Endothelial cell (in vitro differentiated cells): ENCODE results near the gene ARHGEF5. TPM values are rescaled to one million over a fixed set of nuclear protein-coding genes. Genes with fewer than 3 reads are reported as not detected.
"Not testable (repeated sequence)": the region's sequence is repeated elsewhere in the genome, so short reads cannot be mapped to it uniquely, and the experiment has no call there.

Source experiments
- DNase-seq: peaks from one replicate; pipeline ENCODE4 v3.0.0; 2021; ENCODE audit warnings: low spot score
- H3K27ac Mint-ChIP-seq: one replicate; pipeline ENCODE4 v1.8.0; 2021; ENCODE audit warnings: mixed read lengths, inconsistent platforms; ENCODE audit not compliant: unreplicated experiment
- H3K27me3 Mint-ChIP-seq: one replicate; pipeline ENCODE4 v1.8.0; 2021; ENCODE audit warnings: mild to moderate bottlenecking, moderate library complexity, mixed read lengths, inconsistent platforms; ENCODE audit not compliant: unreplicated experiment
- H3K36me3 Mint-ChIP-seq: one replicate; pipeline ENCODE4 v1.8.0; 2021; ENCODE audit warnings: mild to moderate bottlenecking, low read depth, mixed read lengths, inconsistent platforms; ENCODE audit not compliant: unreplicated experiment
- H3K4me1 Mint-ChIP-seq: one replicate; pipeline ENCODE4 v1.8.0; 2021; ENCODE audit warnings: mild to moderate bottlenecking, mixed read lengths, inconsistent platforms; ENCODE audit not compliant: unreplicated experiment
- H3K4me3 Mint-ChIP-seq: one replicate; pipeline ENCODE4 v1.8.0; 2021; ENCODE audit warnings: mild to moderate bottlenecking, mixed read lengths, inconsistent platforms; ENCODE audit not compliant: unreplicated experiment
- H3K9me3 Mint-ChIP-seq: one replicate; pipeline ENCODE4 v1.8.0; 2021; ENCODE audit warnings: mixed read lengths, inconsistent platforms; ENCODE audit not compliant: unreplicated experiment
- CTCF ChIP-seq: fragments of 200-600 bp; sonication (generic); IDR thresholded peaks from one replicate; pipeline ENCODE4 v1.5.0; 2021; ENCODE audit warnings: antibody characterized with exemption; ENCODE audit not compliant: unreplicated experiment
- total RNA-seq: library from RNA; stranded (reverse); fragmentation: NEBNext Ultra II Directional; extraction: Animal tissue kit (Norgen Biotek cat#: 25700); gene quantifications from one replicate; pipeline ENCODE4 v1.2.1, GENCODE V29; 2021; ENCODE audit not compliant: unreplicated experiment

Gene ARHGEF5
- total RNA-seq, 1 donor from 2014 or later: 11.9 TPM

- not testable (repeated sequence) for H3K4me1 Mint-ChIP-seq, H3K9me3 Mint-ChIP-seq, DNase-seq, H3K27ac Mint-ChIP-seq, H3K27me3 Mint-ChIP-seq, H3K36me3 Mint-ChIP-seq, H3K4me3 Mint-ChIP-seq
Observed at GRCh38 chr7:144348625-144349024, 6.6 kb upstream of the ARHGEF5 start.

GRCh38 chr7:144351667-144352066 lies 3.5 kb upstream of the ARHGEF5 start:
- H3K4me1 Mint-ChIP-seq, H3K9me3 Mint-ChIP-seq, H3K27ac Mint-ChIP-seq, H3K27me3 Mint-ChIP-seq, H3K36me3 Mint-ChIP-seq, H3K4me3 Mint-ChIP-seq, DNase-seq: not testable (repeated sequence)

GRCh38 chr7:144356185-144356584 lies 983 bp downstream of the ARHGEF5 start:
- not testable (repeated sequence) for DNase-seq, H3K27me3 Mint-ChIP-seq, H3K36me3 Mint-ChIP-seq, H3K4me3 Mint-ChIP-seq, H3K4me1 Mint-ChIP-seq, H3K9me3 Mint-ChIP-seq, H3K27ac Mint-ChIP-seq

DNA sequence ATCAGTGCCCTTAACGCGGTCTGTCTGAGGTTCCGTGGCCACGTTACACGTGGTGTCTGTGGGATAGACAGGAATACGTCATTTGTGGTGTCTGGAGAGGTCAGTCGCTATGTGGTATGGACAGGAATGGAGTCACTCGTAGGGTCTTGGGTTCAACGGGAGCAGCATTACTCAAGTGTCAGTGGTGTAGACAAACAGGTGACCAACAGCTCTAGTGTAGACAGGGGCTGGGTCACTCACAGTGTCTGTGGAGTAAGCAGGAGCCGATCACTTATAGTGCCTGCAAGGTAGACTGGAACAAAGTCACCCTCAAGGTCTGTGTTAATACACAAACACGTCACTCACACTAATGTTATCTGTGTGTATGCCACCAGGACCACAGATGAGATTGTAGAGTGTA lies 1.7 kb downstream of the ARHGEF5 start:
- H3K27ac Mint-ChIP-seq, H3K4me1 Mint-ChIP-seq, H3K27me3 Mint-ChIP-seq, H3K36me3 Mint-ChIP-seq, H3K9me3 Mint-ChIP-seq, DNase-seq, H3K4me3 Mint-ChIP-seq: not testable (repeated sequence)

DNA sequence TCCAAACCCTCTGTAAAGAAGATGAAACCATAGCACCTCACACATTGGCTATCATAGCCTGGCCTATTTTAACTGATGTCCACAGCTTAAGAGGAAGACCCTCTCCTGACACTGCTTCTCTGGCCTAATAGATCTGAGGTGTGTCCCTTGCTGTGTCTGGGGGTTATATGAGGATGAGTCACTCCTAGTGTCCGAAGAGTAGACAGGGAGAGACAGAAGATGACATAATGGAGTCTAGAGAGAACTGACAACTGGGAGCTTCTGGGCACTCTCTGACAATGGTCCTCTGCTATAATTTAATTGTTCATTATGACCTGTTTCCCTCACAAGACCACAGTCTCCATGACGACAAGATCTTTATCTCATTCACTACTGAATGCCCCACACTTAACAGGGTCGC lies 6.9 kb downstream of the ARHGEF5 start:
- H3K27me3 Mint-ChIP-seq, DNase-seq, H3K9me3 Mint-ChIP-seq, H3K36me3 Mint-ChIP-seq, H3K4me3 Mint-ChIP-seq, H3K27ac Mint-ChIP-seq, H3K4me1 Mint-ChIP-seq: not testable (repeated sequence)

DNA sequence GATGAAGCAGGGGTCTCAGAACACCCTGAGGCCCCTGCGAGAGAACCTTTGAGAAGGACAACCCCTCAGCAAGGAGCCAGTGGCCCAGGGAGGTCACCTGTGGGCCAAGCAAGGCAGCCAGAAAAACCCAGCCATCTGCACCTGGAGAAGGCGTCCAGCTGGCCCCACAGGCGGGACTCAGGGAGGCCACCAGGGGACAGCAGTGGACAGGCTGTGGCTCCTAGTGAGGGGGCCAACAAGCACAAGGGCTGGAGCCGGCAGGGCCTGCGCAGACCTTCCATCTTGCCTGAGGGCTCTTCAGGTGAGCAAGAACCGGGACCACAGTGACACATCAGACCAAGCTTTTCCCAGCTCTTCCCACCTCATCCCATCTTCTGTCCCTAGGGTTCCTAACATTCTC lies 10.3 kb downstream of the ARHGEF5 start:
- not testable (repeated sequence) for H3K4me1 Mint-ChIP-seq, DNase-seq, H3K27ac Mint-ChIP-seq, H3K36me3 Mint-ChIP-seq, H3K27me3 Mint-ChIP-seq, H3K9me3 Mint-ChIP-seq, H3K4me3 Mint-ChIP-seq

DNA sequence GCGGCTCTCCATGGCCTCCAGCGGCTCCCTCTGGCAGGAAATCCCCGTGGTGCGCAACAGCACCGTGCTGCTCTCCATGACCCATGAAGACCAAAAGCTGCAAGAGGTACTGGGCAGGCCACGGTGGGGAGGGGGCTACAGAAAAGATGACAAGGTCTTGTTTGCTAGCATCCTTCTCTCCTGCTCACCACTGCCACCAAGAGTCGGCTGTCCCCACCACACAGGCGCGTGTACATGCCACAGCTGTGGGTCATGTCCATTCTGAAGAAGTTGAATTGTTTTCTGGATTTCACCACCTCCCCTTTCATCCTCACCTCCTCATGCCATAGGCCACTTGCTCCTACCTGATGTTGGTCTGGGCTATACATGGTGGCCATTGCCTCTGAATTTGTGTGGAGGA lies 12.0 kb downstream of the ARHGEF5 start:
- not testable (repeated sequence) for DNase-seq, H3K27me3 Mint-ChIP-seq, H3K27ac Mint-ChIP-seq, H3K36me3 Mint-ChIP-seq, H3K4me3 Mint-ChIP-seq, H3K4me1 Mint-ChIP-seq, H3K9me3 Mint-ChIP-seq

DNA sequence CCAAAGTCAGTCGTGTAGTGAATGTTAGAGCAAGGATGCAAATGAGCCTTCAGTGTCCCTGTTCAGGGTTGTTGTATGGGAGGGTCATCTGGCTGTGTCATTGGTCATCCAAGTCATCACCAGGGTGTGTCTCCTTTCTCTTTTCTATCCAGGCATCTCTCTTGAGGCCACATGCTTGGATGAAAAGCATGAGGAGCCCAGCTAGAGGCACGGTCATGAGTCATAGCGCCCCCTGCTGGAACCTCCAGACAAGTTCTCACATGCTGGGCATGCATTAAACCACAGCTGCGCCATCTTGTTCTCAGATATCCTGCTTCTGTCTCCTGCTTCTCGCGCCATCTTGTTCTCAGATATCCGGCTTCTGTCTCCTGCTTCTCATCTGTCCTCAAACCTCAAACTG lies 14.0 kb downstream of the ARHGEF5 start:
- DNase-seq, H3K36me3 Mint-ChIP-seq, H3K27me3 Mint-ChIP-seq, H3K4me3 Mint-ChIP-seq, H3K4me1 Mint-ChIP-seq, H3K9me3 Mint-ChIP-seq, H3K27ac Mint-ChIP-seq: not testable (repeated sequence)

- Mint-ChIP-seq H3K36me3 (peaks cover 12% of the 10 kb centered on the region), H3K27me3 (no peaks in the 10 kb centered on the region), H3K4me1 (no peaks in the 10 kb centered on the region), H3K27ac (no peak overlapping the region), H3K9me3 (no peaks in the 10 kb centered on the region), H3K4me3 (peak overlapping the region; percentile 2)
- no peak for DNase-seq
- no peak for TF ChIP-seq CTCF
Observed at GRCh38 chr7:144378651-144379050, 23.4 kb downstream of the ARHGEF5 start.
